Measurements from ENCODE around the gene AOC3. TPM values are rescaled to one million over a fixed set of nuclear protein-coding genes. Genes with fewer than 3 reads are reported as not detected.

AOC3 gene
- total and polyA plus RNA-seq, 2 of the 13 experiments (the other 11 are each of a cell fraction or from before 2014, with no cell fraction given): 8.7 to 51.7 TPM

DNA sequence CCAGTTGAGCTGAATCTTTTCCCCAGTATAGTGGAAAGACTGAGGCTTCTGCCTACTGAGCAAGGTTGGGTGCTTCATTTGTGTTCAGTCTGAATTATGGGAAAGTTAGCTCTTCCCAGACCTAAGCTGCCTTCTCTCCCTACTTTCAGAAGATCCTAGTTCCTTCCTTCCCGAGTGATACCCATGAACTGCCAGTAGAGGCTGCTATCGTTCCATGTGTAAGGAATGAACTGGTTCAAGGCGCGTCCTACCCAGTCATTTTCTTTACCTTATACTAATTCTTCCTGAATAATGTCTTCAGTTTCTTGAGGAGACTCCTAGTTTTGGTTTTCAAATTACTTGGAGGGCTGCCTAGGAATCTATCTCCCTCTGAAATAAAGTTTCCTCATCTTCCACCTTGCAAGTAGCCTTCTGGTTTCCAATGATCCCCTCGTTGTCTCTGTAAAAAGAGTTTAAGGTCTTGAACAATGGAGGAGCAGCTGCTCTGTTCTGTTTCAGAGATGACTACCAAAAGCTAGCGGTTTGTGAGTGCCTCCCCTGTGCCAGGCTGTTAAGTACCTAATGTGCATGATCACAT, 7.6 kb upstream of the AOC3 start (continued):
- 0 out of 2 replicates have a peak, but pooled peaks have one; percentile 20 for TF ChIP-seq ZNF331 (CRISPR knock-in tag; IDR thresholded peaks at IDR 0.05)
- TF ChIP-seq, protein P1, sequence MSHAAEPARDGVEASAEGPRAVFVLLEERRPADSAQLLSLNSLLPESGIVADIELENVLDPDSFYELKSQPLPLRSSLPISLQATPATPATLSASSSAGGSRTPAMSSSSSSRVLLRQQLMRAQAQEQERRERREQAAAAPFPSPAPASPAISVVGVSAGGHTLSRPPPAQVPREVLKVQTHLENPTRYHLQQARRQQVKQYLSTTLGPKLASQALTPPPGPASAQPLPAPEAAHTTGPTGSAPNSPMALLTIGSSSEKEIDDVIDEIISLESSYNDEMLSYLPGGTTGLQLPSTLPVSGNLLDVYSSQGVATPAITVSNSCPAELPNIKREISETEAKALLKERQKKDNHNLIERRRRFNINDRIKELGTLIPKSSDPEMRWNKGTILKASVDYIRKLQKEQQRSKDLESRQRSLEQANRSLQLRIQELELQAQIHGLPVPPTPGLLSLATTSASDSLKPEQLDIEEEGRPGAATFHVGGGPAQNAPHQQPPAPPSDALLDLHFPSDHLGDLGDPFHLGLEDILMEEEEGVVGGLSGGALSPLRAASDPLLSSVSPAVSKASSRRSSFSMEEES (CRISPR knock-in tag; IDR thresholded peaks at IDR 0.05): 0 out of 2 replicates have a peak, but pooled peaks have one; percentile 45
- TF ChIP-seq, protein P2, sequence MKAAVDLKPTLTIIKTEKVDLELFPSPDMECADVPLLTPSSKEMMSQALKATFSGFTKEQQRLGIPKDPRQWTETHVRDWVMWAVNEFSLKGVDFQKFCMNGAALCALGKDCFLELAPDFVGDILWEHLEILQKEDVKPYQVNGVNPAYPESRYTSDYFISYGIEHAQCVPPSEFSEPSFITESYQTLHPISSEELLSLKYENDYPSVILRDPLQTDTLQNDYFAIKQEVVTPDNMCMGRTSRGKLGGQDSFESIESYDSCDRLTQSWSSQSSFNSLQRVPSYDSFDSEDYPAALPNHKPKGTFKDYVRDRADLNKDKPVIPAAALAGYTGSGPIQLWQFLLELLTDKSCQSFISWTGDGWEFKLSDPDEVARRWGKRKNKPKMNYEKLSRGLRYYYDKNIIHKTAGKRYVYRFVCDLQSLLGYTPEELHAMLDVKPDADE (CRISPR knock-in tag; IDR thresholded peaks at IDR 0.05): no peak
- peak; percentile 38 for TF ChIP-seq ZEB1 (IDR thresholded peaks at IDR 0.05; ENCODE audit: insufficient replicate concordance, low read depth)
- TF ChIP-seq HNF4G (IDR thresholded peaks at IDR 0.05; ENCODE audit: borderline replicate concordance, low read depth, low read length): no peak
- TF ChIP-seq HNF4G (CRISPR knock-in tag; IDR thresholded peaks at IDR 0.05; ENCODE audit: borderline replicate concordance, low read depth): peak; percentile 44; the same call in 1 of the 2 replicates
- TF ChIP-seq, protein P3, sequence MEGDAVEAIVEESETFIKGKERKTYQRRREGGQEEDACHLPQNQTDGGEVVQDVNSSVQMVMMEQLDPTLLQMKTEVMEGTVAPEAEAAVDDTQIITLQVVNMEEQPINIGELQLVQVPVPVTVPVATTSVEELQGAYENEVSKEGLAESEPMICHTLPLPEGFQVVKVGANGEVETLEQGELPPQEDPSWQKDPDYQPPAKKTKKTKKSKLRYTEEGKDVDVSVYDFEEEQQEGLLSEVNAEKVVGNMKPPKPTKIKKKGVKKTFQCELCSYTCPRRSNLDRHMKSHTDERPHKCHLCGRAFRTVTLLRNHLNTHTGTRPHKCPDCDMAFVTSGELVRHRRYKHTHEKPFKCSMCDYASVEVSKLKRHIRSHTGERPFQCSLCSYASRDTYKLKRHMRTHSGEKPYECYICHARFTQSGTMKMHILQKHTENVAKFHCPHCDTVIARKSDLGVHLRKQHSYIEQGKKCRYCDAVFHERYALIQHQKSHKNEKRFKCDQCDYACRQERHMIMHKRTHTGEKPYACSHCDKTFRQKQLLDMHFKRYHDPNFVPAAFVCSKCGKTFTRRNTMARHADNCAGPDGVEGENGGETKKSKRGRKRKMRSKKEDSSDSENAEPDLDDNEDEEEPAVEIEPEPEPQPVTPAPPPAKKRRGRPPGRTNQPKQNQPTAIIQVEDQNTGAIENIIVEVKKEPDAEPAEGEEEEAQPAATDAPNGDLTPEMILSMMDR (CRISPR knock-in tag; IDR thresholded peaks at IDR 0.05): peak; percentile 97
- TF ChIP-seq KLF6 (CRISPR knock-in tag; IDR thresholded peaks at IDR 0.05): 0 out of 2 replicates have a peak, but pooled peaks have one; percentile 36
- peak; percentile 57 for TF ChIP-seq ELF3 (CRISPR knock-in tag; IDR thresholded peaks at IDR 0.05)
- peak; percentile 56; the same call in 1 of the 2 replicates for TF ChIP-seq SAP130 (CRISPR knock-in tag; IDR thresholded peaks at IDR 0.05; ENCODE audit: low read depth)
- TF ChIP-seq MYC (CRISPR knock-in tag; IDR thresholded peaks at IDR 0.05; ENCODE audit: borderline replicate concordance): no peak
- no peak for TF ChIP-seq ZNF160 (CRISPR knock-in tag; IDR thresholded peaks at IDR 0.05)
- TF ChIP-seq KDM2A (CRISPR knock-in tag; IDR thresholded peaks at IDR 0.05; ENCODE audit: borderline replicate concordance, low read depth): no peak
- TF ChIP-seq FOSL2 (CRISPR knock-in tag; IDR thresholded peaks at IDR 0.05): 0 out of 2 replicates have a peak, but pooled peaks have one; percentile 19
- peak; percentile 19; the same call in 1 of the 2 replicates for TF ChIP-seq RARA (CRISPR knock-in tag; IDR thresholded peaks at IDR 0.05)
- TF ChIP-seq GATAD2A (CRISPR knock-in tag; IDR thresholded peaks at IDR 0.05): 0 out of 2 replicates have a peak, but pooled peaks have one; percentile 29
- TF ChIP-seq RCOR2 (CRISPR knock-in tag; IDR thresholded peaks at IDR 0.05): 0 out of 2 replicates have a peak, but pooled peaks have one; percentile 47
- TF ChIP-seq, protein P4, sequence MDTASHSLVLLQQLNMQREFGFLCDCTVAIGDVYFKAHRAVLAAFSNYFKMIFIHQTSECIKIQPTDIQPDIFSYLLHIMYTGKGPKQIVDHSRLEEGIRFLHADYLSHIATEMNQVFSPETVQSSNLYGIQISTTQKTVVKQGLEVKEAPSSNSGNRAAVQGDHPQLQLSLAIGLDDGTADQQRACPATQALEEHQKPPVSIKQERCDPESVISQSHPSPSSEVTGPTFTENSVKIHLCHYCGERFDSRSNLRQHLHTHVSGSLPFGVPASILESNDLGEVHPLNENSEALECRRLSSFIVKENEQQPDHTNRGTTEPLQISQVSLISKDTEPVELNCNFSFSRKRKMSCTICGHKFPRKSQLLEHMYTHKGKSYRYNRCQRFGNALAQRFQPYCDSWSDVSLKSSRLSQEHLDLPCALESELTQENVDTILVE (CRISPR knock-in tag; IDR thresholded peaks at IDR 0.05): 0 out of 2 replicates have a peak, but pooled peaks have one; percentile 41
- TF ChIP-seq, protein P5, sequence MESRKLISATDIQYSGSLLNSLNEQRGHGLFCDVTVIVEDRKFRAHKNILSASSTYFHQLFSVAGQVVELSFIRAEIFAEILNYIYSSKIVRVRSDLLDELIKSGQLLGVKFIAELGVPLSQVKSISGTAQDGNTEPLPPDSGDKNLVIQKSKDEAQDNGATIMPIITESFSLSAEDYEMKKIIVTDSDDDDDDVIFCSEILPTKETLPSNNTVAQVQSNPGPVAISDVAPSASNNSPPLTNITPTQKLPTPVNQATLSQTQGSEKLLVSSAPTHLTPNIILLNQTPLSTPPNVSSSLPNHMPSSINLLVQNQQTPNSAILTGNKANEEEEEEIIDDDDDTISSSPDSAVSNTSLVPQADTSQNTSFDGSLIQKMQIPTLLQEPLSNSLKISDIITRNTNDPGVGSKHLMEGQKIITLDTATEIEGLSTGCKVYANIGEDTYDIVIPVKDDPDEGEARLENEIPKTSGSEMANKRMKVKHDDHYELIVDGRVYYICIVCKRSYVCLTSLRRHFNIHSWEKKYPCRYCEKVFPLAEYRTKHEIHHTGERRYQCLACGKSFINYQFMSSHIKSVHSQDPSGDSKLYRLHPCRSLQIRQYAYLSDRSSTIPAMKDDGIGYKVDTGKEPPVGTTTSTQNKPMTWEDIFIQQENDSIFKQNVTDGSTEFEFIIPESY (CRISPR knock-in tag; IDR thresholded peaks at IDR 0.05): peak; percentile 78
- TF ChIP-seq, protein P6, sequence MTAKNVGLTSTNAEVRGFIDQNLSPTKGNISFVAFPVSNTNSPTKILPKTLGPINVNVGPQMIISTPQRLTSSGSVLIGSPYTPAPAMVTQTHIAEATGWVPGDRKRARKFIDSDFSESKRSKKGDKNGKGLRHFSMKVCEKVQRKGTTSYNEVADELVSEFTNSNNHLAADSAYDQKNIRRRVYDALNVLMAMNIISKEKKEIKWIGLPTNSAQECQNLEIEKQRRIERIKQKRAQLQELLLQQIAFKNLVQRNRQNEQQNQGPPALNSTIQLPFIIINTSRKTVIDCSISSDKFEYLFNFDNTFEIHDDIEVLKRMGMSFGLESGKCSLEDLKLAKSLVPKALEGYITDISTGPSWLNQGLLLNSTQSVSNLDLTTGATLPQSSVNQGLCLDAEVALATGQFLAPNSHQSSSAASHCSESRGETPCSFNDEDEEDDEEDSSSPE (CRISPR knock-in tag; IDR thresholded peaks at IDR 0.05): 0 out of 2 replicates have a peak, but pooled peaks have one; percentile 27
- TF ChIP-seq THAP11 (CRISPR knock-in tag; IDR thresholded peaks at IDR 0.05): peak; percentile 54
- peak; percentile 20; the same call in 1 of the 2 replicates for TF ChIP-seq NR2F2 (IDR thresholded peaks at IDR 0.05; ENCODE audit: borderline replicate concordance, low read depth)

Data from HepG2 (cell line).